HTR-8/SVneo (cell line): ENCODE data around the gene PKN1.
"Not testable (repeated sequence)": the region's sequence is repeated elsewhere in the genome, so short reads cannot be mapped to it uniquely, and the experiment has no call there.

ENCODE experiments used
- DNase-seq: peaks from one replicate; pipeline ENCODE4 v3.0.0; 2011; ENCODE audit warnings: low spot score, mixed read lengths; ENCODE audit not compliant: insufficient read length
- FAIRE-seq: peaks from 2 replicates; lab custom pipeline; 2011; peaks lifted over from hg19 to GRCh38; lab: Jason Lieb, UNC

Gene PKN1

DNA sequence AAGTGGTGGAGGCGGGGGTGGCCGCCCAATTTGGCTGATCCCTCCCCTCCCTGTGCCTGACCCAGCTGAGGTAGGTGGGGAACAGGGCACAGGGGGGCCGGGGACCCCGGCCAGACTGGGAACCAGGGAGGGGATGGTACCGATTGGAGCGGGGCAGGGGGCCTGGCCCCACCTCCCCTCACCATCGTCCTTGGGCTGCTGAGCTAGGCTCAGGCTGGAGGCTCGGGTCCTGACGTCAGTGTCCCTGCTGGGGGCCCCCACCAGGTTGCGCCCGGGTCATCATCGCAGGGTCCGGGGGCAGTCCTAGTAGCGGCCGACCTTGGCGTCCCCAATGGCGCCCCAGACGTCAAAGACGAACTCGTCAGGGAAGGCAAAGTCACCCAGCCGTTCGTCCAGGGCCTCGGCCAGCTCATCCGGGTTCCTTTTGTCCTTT, 45.0 kb downstream of the PKN1 start:
- DNase-seq: no peak
- no peak for FAIRE-seq

DNA sequence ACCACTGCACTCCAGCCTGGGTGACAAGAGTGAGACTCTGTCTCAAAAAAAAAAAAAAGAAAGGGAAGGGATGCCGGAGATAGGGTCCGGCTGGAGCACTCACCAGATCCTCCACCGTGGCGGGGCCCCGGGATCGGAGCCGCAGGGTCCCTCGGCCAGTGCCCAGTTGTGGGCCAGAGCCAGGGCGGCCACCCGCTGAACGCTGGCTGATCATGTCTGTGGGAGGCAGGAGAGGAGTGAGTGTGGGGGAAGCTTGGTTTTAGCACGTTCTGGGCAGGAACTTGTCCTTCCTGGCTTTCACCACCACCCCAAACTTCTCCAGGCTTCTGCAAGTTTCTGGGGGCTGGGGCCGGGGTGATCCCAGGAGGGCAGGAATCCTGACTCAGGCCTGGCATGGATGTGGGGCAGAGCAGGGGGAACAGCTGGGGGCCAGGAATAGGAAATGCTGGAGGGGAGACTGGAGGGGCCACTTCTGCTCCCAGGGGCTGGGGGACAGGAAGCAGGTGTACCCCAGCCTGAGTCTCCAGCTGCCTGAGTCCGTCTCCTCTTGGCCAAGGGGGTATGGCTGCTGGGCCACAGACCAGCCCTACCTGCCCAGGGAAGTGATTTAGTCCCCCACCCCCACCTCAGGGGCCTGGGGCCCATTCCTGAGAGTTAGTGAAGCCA, 46.3 kb downstream of the PKN1 start:
- FAIRE-seq: no peak
- DNase-seq: no peak

GRCh38 chr19:14479975-14480699, 47.0 kb downstream of the PKN1 start:
- DNase-seq: no peak
- peak; percentile 4 for FAIRE-seq

DNA sequence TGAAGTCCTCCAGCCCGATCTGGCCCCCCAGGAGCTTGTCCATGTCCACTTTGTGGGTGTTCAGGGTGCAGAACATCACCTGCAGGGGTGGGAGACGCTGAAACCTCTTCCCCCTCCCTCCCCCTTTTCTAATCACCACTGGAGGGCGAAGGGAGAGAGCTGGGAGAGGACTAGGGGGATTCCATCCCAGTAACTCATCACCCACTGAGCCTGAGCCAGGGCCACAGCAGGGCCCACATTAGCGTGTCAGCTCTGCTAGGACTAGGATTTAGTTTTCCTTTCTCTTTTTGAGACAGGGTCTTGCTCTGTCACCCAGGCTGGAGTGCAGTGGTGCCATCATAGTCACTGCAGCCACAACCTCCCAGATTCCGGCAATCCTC, 47.6 kb downstream of the PKN1 start:
- DNase-seq: no peak
- FAIRE-seq: no peak

DNA sequence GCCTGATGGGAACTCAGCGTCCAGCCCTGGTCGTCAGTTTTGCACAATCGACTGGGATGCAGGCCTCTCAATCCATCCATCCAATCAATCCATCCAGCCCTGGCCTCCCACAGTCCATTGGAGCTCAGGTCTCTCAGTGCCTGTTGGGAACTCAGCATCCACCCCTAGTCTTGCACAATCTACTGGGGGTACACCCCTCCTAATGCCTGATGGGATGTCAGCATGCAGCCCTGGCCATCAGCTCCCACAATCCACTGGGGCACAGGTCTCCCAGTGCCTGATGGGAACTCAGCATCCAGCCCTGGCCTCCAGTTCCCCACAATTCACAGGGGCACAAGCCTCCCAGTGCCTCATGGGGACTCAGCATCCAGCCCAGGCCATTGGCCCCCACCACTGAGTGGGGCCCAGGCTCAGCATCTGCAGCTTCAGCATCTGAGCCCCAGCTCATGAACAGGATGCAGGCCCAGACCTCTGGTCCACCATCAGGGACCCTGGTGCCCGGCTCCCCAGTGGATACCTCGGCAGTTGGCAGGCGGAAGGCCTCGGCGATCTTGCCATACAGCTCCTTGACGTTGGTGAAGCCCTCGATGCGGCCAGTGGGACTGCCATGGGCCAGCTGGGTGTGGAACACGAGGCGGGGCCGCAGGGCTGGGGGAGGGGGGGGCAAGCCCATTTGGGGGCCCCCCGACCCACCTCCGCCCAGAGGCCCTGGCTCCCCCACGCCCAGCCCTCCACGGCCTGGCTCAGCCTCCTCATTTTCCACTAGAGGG, 49.3 kb downstream of the PKN1 start:
- FAIRE-seq (peak; percentile 13), DNase-seq (no peak)

DNA sequence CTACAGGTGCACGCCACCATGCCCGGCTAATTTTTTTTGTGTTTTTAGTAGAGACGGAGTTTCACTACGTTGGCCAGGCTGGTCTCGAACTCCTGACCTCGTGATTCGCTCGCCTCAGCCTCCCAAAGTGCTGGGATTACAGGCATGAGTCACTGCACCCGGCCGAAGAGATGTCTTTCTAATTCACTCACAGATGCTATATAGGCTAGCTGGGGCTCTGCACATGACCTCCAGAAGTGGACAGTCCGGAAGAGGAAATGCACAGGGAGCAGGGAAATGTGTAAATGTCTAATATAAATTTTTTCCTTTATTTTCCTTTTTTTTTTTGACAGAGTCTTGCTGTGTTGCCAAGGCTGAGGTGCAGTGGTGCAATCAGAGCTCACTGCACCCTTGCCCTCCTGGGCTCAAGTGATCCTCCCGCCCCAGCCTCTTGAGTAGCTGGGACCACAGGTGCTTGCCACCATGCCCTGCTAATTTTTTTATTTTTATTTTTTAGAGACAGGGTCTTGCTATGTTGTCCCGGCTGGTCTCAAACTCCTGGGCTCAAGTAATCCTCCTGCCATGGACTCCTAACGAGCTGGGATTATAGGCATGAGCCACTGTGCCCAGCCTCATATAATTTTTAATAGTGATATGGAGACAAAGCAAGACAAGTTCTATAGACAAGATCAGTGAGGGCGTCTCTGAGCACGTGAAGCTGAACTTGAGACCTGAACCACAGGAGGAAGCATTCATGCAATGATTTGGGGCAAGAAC, 54.4 kb downstream of the PKN1 start:
- FAIRE-seq: no peak

GRCh38 chr19:14492756-14493337, 59.7 kb downstream of the PKN1 start:
- DNase-seq: no peak
- FAIRE-seq: no peak

More for the DNA sequence above, 54.4 kb downstream of the PKN1 start:
- DNase-seq: no peak

- no peak for DNase-seq
These were observed 61.3 kb downstream of the PKN1 start for GRCh38 chr19:14494411-14494810.

DNA sequence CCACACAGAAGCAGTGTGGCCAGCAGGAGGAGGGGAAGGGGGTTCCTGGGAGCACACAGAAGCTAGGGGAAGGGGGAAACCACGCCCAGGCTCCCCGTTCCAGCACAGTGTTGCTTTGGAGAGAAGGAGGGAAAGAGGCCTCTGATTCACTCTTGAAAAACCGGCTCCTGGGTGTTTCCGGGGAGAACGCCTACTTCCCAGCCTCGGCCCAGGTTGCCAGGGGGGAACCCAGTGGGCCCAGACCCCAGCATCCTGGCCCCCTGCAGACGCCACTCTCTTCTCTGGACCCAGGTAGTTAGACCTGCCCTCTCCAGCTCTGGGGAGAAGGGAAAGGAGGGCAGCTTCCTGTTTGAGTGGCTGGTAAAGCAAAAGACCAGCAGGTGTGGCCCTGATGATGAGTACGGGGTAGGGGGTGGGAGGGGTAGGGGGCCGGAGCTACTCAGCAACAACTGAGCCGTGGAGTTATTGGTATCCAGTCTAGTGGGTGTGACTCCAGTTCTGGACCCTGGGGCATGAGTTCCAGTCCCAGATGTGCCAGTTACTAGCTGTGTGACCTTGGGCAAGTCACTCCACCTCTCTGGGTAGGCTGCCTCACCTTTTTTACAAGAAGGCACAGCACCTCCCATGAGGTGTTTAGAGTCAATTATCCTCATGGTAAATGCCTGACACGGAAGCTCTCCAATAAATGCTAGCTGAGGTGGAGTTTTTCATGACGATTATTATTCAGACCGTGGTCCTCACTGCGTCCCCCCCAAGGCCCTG, 62.0 kb downstream of the PKN1 start:
- DNase-seq (no peak), FAIRE-seq (no peak)

More at GRCh38 chr19:14494411-14494810, 61.3 kb downstream of the PKN1 start:
- no peak for FAIRE-seq

DNA sequence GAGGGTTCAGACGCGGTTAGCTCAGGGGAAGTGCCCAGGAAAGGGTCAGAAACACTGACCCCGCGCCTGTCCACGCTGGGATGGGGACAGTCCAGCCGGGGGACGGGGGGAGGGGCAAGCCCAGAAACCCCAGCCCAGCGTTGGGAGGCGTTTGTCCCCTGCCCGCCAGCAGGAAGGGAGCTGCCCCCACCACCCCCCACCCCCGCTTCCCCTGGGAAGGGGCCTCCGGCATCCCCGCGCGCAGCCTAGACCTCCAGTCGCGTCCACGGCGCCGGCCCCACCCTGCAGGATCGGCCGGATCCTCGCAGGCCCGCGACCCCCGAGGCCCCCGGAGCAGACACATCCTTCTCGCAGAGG, 62.5 kb downstream of the PKN1 start:
- DNase-seq: no peak
- no peak for FAIRE-seq

DNA sequence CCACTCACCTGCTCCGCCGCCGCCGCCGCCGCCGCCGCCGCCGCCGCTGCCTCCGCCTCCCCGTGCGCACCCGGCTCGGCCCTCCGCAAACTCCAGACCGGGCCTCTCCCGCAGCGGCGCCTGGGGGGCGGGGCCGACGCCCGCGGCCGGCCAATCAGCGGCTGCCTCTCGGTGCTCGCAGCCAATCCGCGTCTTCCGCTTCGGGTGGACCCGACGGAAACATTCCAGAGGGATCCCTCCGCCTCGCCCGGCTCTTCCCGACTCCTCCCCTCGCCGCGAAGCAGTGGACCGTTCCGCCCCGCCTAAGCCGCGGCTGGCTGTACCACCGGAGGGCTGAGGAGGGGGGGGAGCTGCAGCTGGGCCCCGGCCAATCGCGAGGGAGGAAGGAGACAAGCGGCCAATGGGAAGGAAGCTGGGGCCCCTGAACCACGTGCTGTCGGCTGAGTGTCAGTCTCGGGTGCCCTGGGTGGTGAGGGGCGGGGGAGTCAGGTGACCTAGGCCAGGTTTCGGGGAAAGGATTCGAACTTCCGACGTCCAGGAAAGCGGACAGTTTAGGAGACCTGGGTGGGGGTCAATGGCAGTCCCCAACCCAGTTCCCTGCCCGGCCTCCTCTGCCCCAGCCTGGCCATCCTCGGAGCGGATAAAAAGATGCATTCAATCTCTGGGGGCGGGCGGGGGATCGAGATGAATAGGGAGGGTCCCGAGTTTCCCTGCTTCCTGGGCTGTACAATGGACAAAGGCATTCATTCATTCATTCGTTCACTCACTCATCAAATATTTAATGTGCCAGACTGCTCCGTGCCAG, 63.1 kb downstream of the PKN1 start, which contains the start of gene GIPC1:
Gene GIPC1, minus strand, starts transcription at position 99 of the 805 bp plus-strand sequence. CDS start 13,151 bp downstream, outside the sequence.
- DNase-seq: peak; percentile 99
- peak; percentile 96 for FAIRE-seq

DNA sequence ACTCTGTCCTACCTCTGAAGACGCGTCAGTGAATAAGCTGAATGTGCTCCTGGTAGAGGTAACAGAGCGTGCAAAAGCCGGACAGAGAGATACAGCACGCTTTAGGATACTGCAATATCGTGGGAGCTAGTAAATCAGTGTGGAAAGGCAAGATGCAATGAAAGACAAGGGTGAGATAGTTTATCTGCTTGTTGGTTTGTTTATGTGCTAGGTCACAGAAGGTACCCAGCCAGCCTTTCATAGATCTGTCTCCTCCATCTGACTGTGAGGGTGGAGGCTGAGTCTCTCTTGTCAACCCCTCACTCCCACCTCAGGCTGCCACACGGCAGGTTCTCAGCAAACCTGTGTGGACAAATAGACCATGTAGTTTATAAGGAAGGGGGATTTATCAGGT, 63.7 kb downstream of the PKN1 start:
- no peak for DNase-seq
- FAIRE-seq: no peak

- peak; percentile 33 for FAIRE-seq
- DNase-seq: no peak
These were observed 64.3 kb downstream of the PKN1 start for GRCh38 chr19:14497228-14497921.

DNA sequence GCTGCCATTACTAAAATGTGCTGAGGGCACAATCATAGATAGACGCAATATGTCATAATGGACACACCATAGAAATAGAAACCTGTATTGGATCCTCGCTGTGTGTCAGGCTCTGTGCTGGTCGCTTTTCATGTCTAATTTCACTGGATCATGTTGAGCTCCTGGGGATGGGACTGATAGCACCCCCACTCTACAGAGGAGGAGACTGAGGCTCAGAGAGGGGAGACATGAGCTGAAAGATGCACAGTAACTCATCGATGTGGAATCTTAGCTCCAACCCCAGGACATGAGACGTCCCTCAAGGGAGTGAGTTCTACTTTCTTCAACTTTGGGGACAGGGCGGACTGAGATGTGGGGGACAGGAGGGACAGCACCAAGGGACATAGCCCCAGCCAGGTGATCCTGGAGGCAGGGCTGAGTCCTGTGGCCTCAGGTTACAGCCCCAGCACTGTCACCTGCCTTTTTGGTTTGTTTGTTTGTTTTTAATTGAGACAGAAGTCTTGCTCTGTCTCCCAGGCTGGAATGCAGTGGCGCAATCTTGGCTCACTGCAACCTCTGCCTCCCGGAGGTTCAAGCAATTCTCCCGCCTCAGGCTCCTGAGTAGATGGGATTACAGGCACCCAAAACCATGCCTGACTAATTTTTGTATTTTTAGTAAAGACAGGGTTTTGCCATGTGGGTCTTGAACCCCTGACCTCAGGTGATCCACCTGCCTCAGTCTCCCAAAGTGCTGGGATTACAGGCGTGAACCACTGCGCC, 69.4 kb downstream of the PKN1 start:
- no peak for FAIRE-seq
- no peak for DNase-seq

DNA sequence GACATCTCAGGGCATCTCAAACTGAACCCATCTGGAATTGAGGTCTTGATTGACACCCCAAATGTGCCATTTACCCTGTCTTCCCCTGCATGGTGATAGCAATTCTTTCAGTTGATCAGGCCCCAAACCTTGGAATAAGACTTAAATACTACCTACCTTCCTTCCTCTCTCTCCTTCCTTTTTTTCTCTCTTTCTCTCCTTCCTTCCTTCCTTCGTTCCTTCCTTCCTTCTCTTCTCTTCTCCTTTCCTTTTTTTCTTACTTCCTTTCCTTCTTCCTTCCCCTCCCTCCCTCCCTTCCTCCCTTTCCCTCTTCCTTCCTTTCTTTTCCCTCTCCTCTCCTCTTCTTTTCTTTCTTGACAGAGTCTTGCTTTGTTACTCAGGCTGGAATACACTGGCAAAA, 70.2 kb downstream of the PKN1 start:
- no peak for DNase-seq
- FAIRE-seq: no peak

DNA sequence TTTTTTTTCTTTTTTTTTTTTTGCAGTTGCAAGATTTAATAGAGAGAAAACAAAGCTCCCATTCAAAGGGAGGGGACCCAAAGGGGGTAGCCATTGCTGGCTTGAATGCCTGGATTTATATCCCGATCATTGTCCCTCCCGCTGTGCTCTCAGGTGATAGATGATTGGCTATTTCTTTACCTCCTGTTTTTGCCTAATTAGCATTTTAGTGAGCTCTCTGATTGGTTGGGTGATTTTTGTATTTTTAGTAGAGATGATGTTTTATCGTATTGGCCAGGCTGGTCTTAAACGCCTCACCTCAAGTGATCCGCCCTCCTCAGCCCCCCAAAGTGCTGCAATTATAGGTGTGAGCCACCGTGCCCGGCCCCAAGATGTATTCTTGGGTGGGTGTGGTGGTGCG, 71.5 kb downstream of the PKN1 start:
- not testable (repeated sequence) for DNase-seq, FAIRE-seq
